ENCODE measurements around the gene NAV2.

DNA sequence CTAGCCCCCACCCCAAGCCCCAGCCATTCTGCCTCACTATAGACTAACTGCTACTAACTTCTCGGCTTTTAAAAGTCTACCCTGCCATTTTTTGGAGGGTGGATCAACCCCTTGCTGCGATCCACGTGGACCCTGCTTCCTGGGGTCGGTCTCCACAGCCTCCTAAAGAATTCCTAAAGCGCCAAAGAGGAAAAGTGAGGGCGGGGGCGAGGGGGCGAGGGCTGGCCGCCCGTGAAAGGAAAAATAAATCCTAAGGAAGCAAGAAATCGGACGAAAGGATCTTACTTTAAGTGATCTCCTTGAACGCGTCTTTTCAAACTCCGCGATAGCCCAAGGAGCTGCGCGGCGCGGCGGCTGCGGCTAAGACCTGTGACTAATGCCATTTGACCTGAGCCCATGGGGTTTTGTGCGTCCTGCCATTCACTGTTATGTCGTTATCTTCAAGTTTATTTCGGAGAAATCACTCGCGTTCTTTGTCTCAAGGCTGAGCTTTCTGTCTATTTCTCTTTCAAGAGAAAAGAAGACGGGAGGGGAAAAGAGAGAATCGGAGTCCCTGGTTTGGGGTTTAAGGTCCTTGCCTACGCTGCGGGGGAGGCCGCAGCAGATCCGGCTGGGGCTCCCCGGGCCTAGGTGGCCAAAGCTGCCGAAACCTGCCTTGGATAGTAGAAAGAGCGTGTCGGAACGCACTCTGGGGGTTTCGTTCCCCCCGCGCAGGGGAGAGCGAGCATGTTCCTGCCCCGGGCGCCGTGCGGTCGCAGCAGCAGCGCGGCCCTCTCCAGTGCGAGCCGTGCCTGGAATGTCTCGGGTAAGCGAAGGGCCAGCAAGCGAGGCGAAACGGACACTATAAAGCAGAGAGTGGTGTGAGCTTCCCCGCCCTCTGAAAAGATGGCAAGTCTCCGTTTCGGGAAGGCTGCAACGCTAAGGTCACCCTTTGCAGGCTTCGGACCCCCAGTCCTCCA, 450.5 kb downstream of the NAV2 start:
- TF ChIP-seq, protein P1, sequence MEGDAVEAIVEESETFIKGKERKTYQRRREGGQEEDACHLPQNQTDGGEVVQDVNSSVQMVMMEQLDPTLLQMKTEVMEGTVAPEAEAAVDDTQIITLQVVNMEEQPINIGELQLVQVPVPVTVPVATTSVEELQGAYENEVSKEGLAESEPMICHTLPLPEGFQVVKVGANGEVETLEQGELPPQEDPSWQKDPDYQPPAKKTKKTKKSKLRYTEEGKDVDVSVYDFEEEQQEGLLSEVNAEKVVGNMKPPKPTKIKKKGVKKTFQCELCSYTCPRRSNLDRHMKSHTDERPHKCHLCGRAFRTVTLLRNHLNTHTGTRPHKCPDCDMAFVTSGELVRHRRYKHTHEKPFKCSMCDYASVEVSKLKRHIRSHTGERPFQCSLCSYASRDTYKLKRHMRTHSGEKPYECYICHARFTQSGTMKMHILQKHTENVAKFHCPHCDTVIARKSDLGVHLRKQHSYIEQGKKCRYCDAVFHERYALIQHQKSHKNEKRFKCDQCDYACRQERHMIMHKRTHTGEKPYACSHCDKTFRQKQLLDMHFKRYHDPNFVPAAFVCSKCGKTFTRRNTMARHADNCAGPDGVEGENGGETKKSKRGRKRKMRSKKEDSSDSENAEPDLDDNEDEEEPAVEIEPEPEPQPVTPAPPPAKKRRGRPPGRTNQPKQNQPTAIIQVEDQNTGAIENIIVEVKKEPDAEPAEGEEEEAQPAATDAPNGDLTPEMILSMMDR (conservative IDR thresholded peaks at IDR 0.05 in 1 of 2, IDR thresholded peaks at IDR 0.05 in 1 of 2; ENCODE audit: extremely low read depth in 1 of 2, insufficient read depth in 1 of 2, low read depth in 1 of 2, low read length in 2 of 2): no peak
- peak; percentile 98 for TF ChIP-seq EZH2 (IDR thresholded peaks at IDR 0.05; ENCODE audit: borderline replicate concordance, low read length)
